HEK293 (cell line): ENCODE data around the gene KLF2.

ENCODE experiments used
- CTCF ChIA-PET: fragments of 350-600 bp; formaldehyde crosslinking; extraction: SDS; loops from one replicate; lab custom pipeline; 2021; ENCODE audit warnings: antibody characterized with exemption; lab: Yijun Ruan, JAX
- POLR2A ChIA-PET: fragments of 300-600 bp; formaldehyde crosslinking; extraction: SDS; loops from one replicate; lab custom pipeline; 2020; ENCODE audit warnings: antibody characterized with exemption, inconsistent platforms; lab: Yijun Ruan, JAX
- H3K27ac ChIP-seq: fragments of 200-500 bp; sonication (Bioruptor generic); 2 replicates; pipeline ENCODE4 v1.5.1; 2014; ENCODE audit warnings: low read depth, low read length, control low read depth, inconsistent platforms; ENCODE audit errors: extremely low read depth
- H3K36me3 ChIP-seq, 2 experiments: fragments of 200-500 bp in 1 of 2; sonication (Bioruptor generic) in 1 of 2; 1 replicate in 1 of 2; 2 replicates in 1 of 2; pipeline ENCODE4 v1.5.1; 2014 to 2017; ENCODE audit warnings: inconsistent platforms in 2 of 2, low read length in 2 of 2; ENCODE audit not compliant: control insufficient read depth in 2 of 2, insufficient read depth in 1 of 2
- H3K4me1 ChIP-seq: fragments of 200-500 bp; sonication (Bioruptor generic); 2 replicates; pipeline ENCODE4 v1.5.1; 2014; ENCODE audit warnings: mild to moderate bottlenecking, low read length, inconsistent platforms; ENCODE audit not compliant: control insufficient read depth, insufficient read depth
- H3K4me3 ChIP-seq: 2 replicates; pipeline ENCODE4 v1.5.1; 2011; ENCODE audit warnings: low read depth, mild to moderate bottlenecking, control low read depth, low read length, moderate library complexity
- H3K9me3 ChIP-seq: fragments of 200-500 bp; sonication (Bioruptor generic); 2 replicates; pipeline ENCODE4 v1.5.1; 2014; ENCODE audit warnings: low read depth, low read length, inconsistent platforms; ENCODE audit not compliant: control insufficient read depth, insufficient read depth
- BCL6B ChIP-seq: fragments of 450-650 bp; formaldehyde crosslinking; IDR thresholded peaks from 2 replicates; pipeline ENCODE4 v1.5.1; 2017; ENCODE audit warnings: missing biosample characterization, missing genetic modification characterization
- GLI2 ChIP-seq: fragments of 450-650 bp; formaldehyde crosslinking; IDR thresholded peaks from 2 replicates; pipeline ENCODE4; 2017; ENCODE audit warnings: missing biosample characterization, missing genetic modification characterization, low read depth, borderline replicate concordance
- KLF16 ChIP-seq: fragments of 450-650 bp; formaldehyde crosslinking; IDR thresholded peaks from 2 replicates; pipeline ENCODE4 v1.5.1; 2017; ENCODE audit warnings: missing biosample characterization, missing genetic modification characterization
- PRDM10 ChIP-seq: fragments of 450-650 bp; formaldehyde crosslinking; IDR thresholded peaks from 2 replicates; pipeline ENCODE4 v1.5.1; 2016; ENCODE audit warnings: missing biosample characterization, missing genetic modification characterization
- REPIN1 ChIP-seq: fragments of 450-650 bp; formaldehyde crosslinking; IDR thresholded peaks from 2 replicates; pipeline ENCODE4 v1.5.1; 2017; ENCODE audit warnings: missing biosample characterization, missing genetic modification characterization, low read depth
- SCRT2 ChIP-seq: fragments of 450-650 bp; formaldehyde crosslinking; IDR thresholded peaks from 2 replicates; pipeline ENCODE4 v1.5.1; 2016; ENCODE audit warnings: missing biosample characterization, missing genetic modification characterization
- ZBTB8A ChIP-seq: fragments of 450-650 bp; formaldehyde crosslinking; IDR thresholded peaks from 2 replicates; pipeline ENCODE4 v1.5.1; 2016; ENCODE audit warnings: missing biosample characterization, missing genetic modification characterization
- ZIC2 ChIP-seq: fragments of 450-650 bp; formaldehyde crosslinking; IDR thresholded peaks from 2 replicates; pipeline ENCODE4 v1.5.1; 2016; ENCODE audit warnings: missing biosample characterization, missing genetic modification characterization
- ZNF140 ChIP-seq: fragments of 450-650 bp; formaldehyde crosslinking; IDR thresholded peaks from 2 replicates; pipeline ENCODE4 v1.5.1; 2016; ENCODE audit warnings: missing biosample characterization, missing genetic modification characterization
- ZNF174 ChIP-seq: fragments of 450-650 bp; formaldehyde crosslinking; IDR thresholded peaks from 2 replicates; pipeline ENCODE4 v1.5.0; 2017; ENCODE audit warnings: missing biosample characterization, mild to moderate bottlenecking, missing genetic modification characterization
- ZNF2 ChIP-seq: fragments of 450-650 bp; formaldehyde crosslinking; IDR thresholded peaks from 2 replicates; pipeline ENCODE4 v1.5.1; 2016; ENCODE audit warnings: missing biosample characterization, missing genetic modification characterization
- ZNF248 ChIP-seq: fragments of 450-650 bp; formaldehyde crosslinking; IDR thresholded peaks from 2 replicates; pipeline ENCODE4 v1.5.1; 2017; ENCODE audit warnings: missing biosample characterization, missing genetic modification characterization
- ZNF423 ChIP-seq: fragments of 450-650 bp; formaldehyde crosslinking; IDR thresholded peaks from 2 replicates; pipeline ENCODE4 v1.5.1; 2016; ENCODE audit warnings: missing biosample characterization, missing genetic modification characterization
- ZNF433 ChIP-seq: fragments of 450-650 bp; formaldehyde crosslinking; IDR thresholded peaks from 2 replicates; pipeline ENCODE4 v1.5.1; 2016; ENCODE audit warnings: missing biosample characterization, missing genetic modification characterization, low read depth
- ZNF561 ChIP-seq: fragments of 450-650 bp; IDR thresholded peaks from 2 replicates; pipeline ENCODE4 v1.5.1; 2018; ENCODE audit warnings: missing biosample characterization, missing genetic modification characterization, borderline replicate concordance
- ZNF623 ChIP-seq: fragments of 450-650 bp; formaldehyde crosslinking; IDR thresholded peaks from 2 replicates; pipeline ENCODE4 v1.5.1; 2016; ENCODE audit warnings: missing biosample characterization, missing genetic modification characterization
- ZNF692 ChIP-seq: fragments of 450-650 bp; formaldehyde crosslinking; IDR thresholded peaks from 2 replicates; pipeline ENCODE4 v1.5.1; 2016; ENCODE audit warnings: missing biosample characterization, missing genetic modification characterization
- ZNF785 ChIP-seq: fragments of 450-650 bp; formaldehyde crosslinking; IDR thresholded peaks from 2 replicates; pipeline ENCODE4 v1.5.1; 2016; ENCODE audit warnings: missing biosample characterization, missing genetic modification characterization
- ZSCAN30 ChIP-seq: fragments of 450-650 bp; IDR thresholded peaks from 2 replicates; pipeline ENCODE4 v1.5.1; 2018; ENCODE audit warnings: missing biosample characterization, mild to moderate bottlenecking, missing genetic modification characterization, moderate library complexity
- TF ChIP-seq, protein P1 (sequence below): fragments of 450-650 bp; formaldehyde crosslinking; IDR thresholded peaks from 2 replicates; pipeline ENCODE4 v1.5.1; 2016; ENCODE audit warnings: missing biosample characterization, missing genetic modification characterization
- TF ChIP-seq, protein P2 (sequence below): fragments of 450-650 bp; formaldehyde crosslinking; IDR thresholded peaks from 2 replicates; pipeline ENCODE4 v1.5.1; 2017; ENCODE audit warnings: missing biosample characterization, missing genetic modification characterization

KLF2 gene

GRCh38 chr19:16364231-16364865, 39.7 kb downstream of the KLF2 start:
- Histone ChIP-seq H3K4me1 (no peaks in the 10 kb centered on the region; the same call in 1 of the 2 replicates), H3K36me3 (peaks cover 0 to 7% of the 10 kb centered on the region in 2 experiments; a peak in 1 of 3 replicates), H3K27ac (no peak overlapping the region), H3K4me3 (no peak overlapping the region), H3K9me3 (no peaks in the 10 kb centered on the region)
- POLR2A ChIA-PET: no interaction called here
- CTCF ChIA-PET: no interaction called here
- TF ChIP-seq ZBTB8A (tag by site-specific recombination) (no peak), ZNF433 (tag by site-specific recombination) (no peak), GLI2 (tag by site-specific recombination) (no peak), ZNF140 (no peak), ZNF785 (no peak), ZNF561 (tag by site-specific recombination) (no peak), BCL6B (tag by site-specific recombination) (no peak), ZNF174 (tag by site-specific recombination) (no peak), ZNF248 (no peak), REPIN1 (tag by site-specific recombination) (no peak), ZIC2 (tag by site-specific recombination) (no peak), ZNF2 (no peak), KLF16 (tag by site-specific recombination) (no peak), ZNF692 (no peak), ZNF623 (tag by site-specific recombination) (no peak), ZNF423 (tag by site-specific recombination) (no peak)
- TF ChIP-seq, protein P1, sequence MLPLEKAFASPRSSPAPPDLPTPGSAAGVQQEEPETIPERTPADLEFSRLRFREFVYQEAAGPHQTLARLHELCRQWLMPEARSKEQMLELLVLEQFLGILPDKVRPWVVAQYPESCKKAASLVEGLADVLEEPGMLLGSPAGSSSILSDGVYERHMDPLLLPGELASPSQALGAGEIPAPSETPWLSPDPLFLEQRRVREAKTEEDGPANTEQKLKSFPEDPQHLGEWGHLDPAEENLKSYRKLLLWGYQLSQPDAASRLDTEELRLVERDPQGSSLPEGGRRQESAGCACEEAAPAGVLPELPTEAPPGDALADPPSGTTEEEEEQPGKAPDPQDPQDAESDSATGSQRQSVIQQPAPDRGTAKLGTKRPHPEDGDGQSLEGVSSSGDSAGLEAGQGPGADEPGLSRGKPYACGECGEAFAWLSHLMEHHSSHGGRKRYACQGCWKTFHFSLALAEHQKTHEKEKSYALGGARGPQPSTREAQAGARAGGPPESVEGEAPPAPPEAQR (tag by site-specific recombination): no peak
- TF ChIP-seq, protein P2, sequence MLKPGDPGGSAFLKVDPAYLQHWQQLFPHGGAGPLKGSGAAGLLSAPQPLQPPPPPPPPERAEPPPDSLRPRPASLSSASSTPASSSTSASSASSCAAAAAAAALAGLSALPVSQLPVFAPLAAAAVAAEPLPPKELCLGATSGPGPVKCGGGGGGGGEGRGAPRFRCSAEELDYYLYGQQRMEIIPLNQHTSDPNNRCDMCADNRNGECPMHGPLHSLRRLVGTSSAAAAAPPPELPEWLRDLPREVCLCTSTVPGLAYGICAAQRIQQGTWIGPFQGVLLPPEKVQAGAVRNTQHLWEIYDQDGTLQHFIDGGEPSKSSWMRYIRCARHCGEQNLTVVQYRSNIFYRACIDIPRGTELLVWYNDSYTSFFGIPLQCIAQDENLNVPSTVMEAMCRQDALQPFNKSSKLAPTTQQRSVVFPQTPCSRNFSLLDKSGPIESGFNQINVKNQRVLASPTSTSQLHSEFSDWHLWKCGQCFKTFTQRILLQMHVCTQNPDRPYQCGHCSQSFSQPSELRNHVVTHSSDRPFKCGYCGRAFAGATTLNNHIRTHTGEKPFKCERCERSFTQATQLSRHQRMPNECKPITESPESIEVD: no peak

GRCh38 chr19:16365300-16365996, 40.8 kb downstream of the KLF2 start:
- Histone ChIP-seq H3K9me3 (no peaks in the 10 kb centered on the region), H3K27ac (no peak overlapping the region), H3K4me1 (no peaks in the 10 kb centered on the region; the same call in 1 of the 2 replicates), H3K4me3 (no peak overlapping the region), H3K36me3 (peaks cover 0 to 5% of the 10 kb centered on the region in 2 experiments; a peak in 1 of 3 replicates)
- CTCF ChIA-PET: interaction anchor here (1.2 kb wide), 1 partner anchor 11 kb away, joined by 6 read pairs; no protein-coding TSS in a partner anchor
- POLR2A ChIA-PET: no interaction called here
- TF ChIP-seq PRDM10 (tag by site-specific recombination) (no peak), ZSCAN30 (tag by site-specific recombination) (no peak), SCRT2 (tag by site-specific recombination) (peak; percentile 55)
